Diencephalon (tissue), 1 donor: ENCODE data around the gene PPP2R5D. TPM values are rescaled to one million over a fixed set of nuclear protein-coding genes. Genes with fewer than 3 reads are reported as not detected.

ENCODE experiments used
- total RNA-seq: library from RNA; depleted of rRNA; stranded (reverse); fragments of >200 nt; gene quantifications from one replicate; pipeline ENCODE4 v1.2.3, GENCODE V29; 2014

PPP2R5D gene
- total RNA-seq: 61.1 TPM

DNA sequence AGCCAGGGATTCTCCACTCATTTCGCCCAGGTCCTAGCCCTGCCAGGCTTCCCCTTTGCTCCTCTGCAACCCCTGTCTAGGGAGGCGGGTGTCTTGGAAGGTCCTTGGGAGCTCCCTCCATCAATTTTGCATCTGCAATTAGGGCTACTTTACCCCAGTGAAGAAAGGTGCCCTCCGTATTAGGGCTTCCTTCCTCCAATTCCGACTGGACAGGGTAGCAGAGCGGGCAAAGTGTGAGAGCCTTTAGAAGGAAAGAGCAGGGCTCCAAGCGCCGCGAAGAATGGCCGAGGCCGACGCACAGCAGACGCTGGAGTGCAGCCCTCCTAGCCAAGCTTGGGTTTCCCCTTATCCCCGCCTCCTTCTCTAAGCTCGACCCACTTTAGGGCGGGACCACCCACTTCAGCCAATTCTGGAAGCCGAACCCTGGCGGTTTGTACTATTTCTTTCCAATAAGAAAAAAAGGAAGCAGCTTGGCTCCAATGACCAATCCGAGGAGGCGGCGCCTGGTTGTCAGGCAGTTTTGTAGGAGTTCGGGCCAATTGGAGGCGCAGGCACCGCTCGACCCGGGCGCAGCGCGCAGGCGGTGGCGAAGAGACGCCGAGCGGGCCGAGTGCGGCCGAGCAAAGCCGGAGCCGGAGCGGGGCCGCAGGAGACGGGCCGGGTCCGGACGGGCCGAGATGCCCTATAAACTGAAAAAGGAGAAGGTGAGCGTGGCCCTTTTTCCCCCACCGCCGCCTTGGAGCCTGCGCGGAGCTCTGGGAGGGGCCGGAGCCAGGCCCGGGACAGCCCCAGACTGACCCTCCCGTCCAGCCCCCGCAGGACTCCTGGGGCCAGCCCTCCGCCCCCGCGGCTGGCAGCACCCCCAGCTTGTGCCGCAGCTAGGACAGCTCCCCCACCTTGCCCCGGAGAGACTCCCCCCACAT, at the start of gene PPP2R5D:
PPP2R5D (plus strand) TSS at position 570 of the 923 bp plus-strand sequence; CDS start at position 678, 108 bp downstream.

DNA sequence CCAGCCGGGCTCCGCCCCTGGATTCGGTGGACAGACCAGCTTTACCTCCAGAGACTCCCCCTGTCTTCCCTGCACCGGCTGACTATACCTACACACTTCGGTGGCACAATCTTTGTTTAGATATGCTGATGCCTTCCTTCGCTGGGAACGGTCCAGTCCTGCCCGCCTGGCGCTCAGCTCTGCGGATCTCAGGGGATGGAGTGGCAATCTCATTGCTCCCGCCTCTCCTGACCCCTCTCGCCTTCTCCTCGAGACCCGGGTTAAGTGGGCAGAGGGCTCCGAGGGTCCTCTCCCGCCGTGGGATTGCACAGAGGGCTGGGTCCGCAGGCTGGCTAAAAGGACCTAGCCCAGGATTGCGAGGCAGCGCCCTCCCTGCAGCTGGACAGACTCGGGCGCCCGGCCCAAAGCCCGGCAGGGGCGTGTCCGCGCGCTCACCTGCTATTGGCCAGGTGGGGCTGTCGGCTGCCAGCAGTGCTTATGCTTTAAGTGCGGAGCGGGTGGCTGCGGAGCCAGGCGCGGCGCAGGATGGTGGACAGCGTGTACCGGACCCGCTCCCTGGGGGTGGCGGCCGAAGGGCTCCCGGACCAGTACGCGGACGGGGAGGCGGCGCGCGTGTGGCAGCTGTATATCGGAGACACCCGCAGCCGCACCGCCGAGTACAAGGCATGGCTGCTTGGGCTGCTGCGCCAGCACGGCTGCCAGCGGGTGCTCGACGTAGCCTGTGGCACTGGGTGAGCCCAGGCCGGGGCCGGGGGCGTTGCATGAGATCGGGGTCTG, 23.9 kb upstream of the PPP2R5D start, which contains the start of gene GNMT:
GNMT (plus strand) TSS at position 512 of the 777 bp plus-strand sequence; CDS start at position 526, 14 bp downstream.

DNA sequence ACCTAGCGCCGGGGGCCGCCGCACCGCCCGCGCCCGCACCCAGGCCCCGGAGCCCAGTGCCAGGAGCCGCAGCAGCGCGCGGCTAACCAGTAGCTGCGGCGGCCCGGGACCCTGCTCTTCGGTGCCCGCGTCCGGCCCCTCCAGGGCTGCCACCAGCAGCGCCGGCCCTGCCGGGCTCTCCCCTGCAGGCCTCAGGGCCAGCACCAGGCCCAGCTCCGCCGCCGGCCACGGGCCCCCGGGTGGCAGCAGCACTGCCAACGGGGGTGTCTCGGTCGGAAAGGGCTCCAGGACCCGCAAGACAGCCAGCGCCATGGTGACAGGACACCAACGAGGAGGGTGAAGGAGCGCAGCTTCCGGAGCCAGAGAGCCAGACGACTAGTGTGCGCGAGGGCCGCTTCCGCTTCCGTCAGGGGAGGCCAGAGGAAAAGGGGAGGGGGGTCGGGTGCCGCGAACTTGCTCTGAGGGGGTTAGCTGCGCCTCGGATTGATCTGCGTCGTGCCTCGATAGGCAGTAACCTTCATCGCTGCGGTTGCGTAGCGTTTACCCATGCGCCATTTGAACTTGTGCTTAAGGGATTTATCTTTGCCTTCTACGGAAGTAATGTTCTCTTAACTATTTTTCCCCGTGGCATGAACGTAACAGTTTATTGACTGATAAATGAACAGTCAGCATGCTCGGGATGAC, 5.4 kb upstream of the PPP2R5D start, which contains the start of gene PEX6:
PEX6 (minus strand) TSS at position 343 of the 684 bp plus-strand sequence; CDS start at position 312, 31 bp downstream.

DNA sequence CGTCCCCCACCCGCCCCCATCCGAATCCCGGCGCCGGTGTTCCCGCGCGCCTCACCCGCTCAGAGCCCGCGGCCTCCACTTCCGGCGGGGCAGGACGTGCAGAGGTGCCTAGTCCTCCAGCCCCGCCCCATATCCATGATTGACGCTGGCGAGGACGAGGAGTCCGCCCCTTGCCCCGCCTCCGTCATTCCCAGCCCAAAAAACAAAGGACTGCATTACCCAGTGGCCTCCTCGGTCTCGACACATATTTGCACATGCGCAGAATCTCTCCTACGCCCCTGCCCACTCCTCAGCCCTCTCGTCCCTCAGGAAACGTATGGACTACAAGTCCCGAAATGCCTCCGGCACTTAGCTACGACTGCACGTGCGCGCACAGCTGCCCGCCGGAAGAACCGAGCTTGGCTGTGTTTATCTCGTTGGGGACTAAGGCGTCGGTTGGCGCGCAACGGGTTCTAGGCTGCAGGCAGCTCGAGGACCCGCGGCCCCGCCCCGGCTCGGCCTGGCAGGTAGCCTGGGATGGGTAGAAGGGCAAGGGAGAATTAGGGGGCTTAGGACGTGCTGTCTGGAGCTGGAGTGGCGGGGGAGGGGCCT, 29.6 kb downstream of the PPP2R5D start, which contains the start of the genes KLHDC3 and MEA1:
KLHDC3 (plus strand) TSS at position 407 of the 591 bp plus-strand sequence. CDS start 2,944 bp downstream, outside the sequence.
MEA1 (minus strand) TSS at position 104 of the 591 bp plus-strand sequence. CDS start 133 bp downstream, outside the sequence.

DNA sequence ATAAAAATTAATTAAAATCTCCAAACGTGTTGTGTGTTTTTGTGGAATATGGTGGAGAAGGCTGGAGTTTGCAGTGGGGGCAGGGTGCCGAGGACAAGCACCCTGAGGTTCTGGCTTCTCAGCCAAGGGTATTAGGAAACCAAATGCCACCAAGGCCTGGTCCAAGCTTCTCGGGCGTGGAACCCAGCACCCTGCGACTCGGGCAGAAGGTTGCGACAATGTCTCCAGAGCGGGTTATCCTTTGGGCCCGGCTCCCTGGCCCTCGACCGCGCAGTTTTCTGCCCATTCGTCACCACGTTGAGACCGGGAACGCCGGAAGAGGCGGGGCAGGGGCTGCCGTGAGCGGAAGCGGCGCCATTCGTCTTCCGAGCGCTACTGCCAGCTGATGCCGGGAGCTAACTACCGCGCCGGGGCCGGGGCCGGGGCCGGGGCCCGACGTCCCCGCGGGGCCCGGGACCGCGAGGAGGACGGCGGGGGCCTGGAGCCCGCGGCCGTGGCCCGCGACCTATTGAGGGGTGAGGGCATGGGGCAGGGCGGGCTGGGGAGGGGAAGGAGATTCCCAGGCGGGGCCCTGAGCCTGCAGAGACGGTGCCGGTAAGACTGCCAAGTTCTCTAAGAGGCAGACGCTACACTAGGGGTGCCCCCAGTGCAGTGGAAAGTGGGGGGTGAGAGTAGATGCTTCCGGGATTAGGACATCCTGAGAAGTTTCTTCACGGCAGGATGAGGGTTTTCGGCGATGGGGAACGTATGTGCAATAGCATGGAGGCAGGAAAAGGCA, 37.1 kb downstream of the PPP2R5D start, which contains the start of gene RRP36:
RRP36 (plus strand) TSS at position 354 of the 778 bp plus-strand sequence; CDS start at position 386, 32 bp downstream.

DNA sequence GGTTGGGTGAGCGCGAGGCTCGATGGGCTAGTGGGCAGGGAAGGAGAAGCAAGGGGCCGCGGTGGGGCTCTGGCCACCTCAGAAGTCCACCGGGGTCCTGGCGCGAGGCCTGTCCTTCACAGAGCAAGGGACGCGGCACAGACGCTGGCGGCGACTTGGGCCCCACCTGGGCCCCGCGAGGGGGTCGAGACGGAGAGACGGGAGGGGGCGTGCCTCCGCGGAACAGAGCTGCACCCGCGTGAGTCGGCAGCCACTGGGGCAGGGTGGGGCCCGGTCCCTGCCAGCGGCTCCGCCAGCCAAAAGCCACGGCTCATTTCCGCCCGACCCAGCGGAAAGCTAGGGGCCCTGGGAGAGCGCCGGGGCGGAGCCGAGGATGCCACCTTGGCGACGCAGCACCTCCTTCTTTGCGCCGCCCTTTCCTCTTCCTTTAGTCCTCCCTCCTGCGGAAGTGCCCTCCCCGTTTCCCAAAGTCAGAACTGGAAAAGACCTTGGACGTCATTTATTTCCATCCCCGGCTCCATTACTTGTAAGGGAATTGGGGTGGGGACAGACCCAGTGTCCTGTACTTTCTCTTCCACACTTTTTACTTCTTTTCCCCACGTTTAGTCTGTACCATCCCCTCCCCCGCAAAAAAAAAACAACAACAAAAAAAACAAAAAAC, 69.3 kb downstream of the PPP2R5D start, which contains the start of gene CUL7:
CUL7 (minus strand) TSS at position 307 of the 661 bp plus-strand sequence. CDS start 1,063 bp downstream, outside the sequence.

DNA sequence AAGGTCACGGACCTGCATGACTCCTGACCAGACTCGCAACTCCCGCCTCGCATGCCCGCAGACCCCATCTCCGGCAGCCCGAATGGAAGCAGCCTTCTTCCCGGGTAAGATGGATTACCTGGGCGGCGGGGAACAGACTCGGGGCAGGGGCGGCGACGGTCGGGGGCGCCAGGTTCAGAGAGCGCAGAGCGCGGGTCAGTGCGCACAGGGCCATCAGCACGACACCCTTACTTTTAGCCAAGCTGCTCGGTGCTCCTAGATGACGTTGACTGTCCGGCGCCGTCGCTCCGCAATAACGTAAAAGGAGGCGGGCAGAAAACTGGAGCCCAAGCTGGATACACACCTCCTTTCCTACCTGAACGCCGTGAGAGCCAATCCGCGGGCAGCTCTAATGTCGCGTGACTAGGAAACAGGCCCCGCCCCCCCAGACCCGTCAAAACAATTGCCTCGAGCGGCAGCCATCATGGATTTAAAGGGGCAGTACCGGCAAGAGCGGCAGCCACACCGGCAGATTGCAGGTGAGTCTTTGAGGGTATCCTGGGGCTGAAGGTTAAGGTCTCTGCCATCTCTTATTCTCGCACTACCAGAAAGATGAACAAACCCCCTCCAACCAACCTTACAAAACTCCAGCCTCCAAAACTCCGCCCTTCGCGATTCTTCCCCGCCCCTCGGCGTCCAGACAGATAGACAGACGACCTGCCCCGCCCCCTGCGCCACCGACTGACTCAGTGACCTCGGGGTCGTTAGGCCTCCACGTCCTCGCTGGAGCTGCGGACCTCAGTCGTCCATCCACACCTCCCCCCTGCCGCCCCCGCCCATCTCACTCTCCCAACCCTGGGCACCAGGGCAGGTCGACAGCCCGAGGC, 75.0 kb downstream of the PPP2R5D start, which contains the start of the genes KLC4 and MRPL2:
KLC4 (plus strand) TSS at position 464 of the 866 bp plus-strand sequence. CDS start 1,705 bp downstream, outside the sequence.
MRPL2 (minus strand) TSS at position 267 of the 866 bp plus-strand sequence; CDS start at position 214, 53 bp downstream.

Other genes starting within 250 kb of the PPP2R5D start
- gene TBCC, start 238.5 kb upstream of the PPP2R5D start, total RNA-seq: 45.9 TPM
- 19.4 TPM for gene BICRAL, start 202.5 kb upstream of the PPP2R5D start, total RNA-seq
- gene RPL7L1, start 105.0 kb upstream of the PPP2R5D start, total RNA-seq: 127 TPM
- gene PTCRA, start 68.5 kb upstream of the PPP2R5D start, total RNA-seq: not detected
- gene CNPY3, start 55.1 kb upstream of the PPP2R5D start, total RNA-seq: 26.3 TPM
- not detected for gene GNMT, start 23.8 kb upstream of the PPP2R5D start, total RNA-seq
- gene PEX6, start 5.4 kb upstream of the PPP2R5D start, total RNA-seq: 19.8 TPM
- gene MEA1, start 29.4 kb downstream of the PPP2R5D start, total RNA-seq: 37.6 TPM
- gene KLHDC3, start 29.7 kb downstream of the PPP2R5D start, total RNA-seq: 118 TPM
- 56.5 TPM for gene RRP36, start 37.1 kb downstream of the PPP2R5D start, total RNA-seq
- gene CUL7, start 69.3 kb downstream of the PPP2R5D start, total RNA-seq: 17.3 TPM
- gene MRPL2, start 74.9 kb downstream of the PPP2R5D start, total RNA-seq: 13.6 TPM
- 24.9 TPM for gene KLC4, start 75.1 kb downstream of the PPP2R5D start, total RNA-seq
- gene PTK7, start 91.7 kb downstream of the PPP2R5D start, total RNA-seq: 34.8 TPM
- 11.3 TPM for gene SRF, start 186.7 kb downstream of the PPP2R5D start, total RNA-seq
- gene CUL9, start 197.6 kb downstream of the PPP2R5D start, total RNA-seq: 34.1 TPM
- 26.1 TPM for gene DNPH1, start 244.9 kb downstream of the PPP2R5D start, total RNA-seq